Sigmoid colon (tissue), 7 donors: ENCODE measurements around the gene TAS2R19. TPM values are rescaled to one million over a fixed set of nuclear protein-coding genes. Genes with fewer than 3 reads are reported as not detected.

Source experiments
- DNase-seq: peaks from one replicate; pipeline ENCODE4 v3.0.0-alpha.2; 2019
- H3K27ac ChIP-seq, 4 donors: fragments of 200-600 bp; sonication (generic); one replicate each; pipeline ENCODE4 v1.5.1; 2016 to 2019; ENCODE audit warnings: mild to moderate bottlenecking in 1 of 4
- H3K27me3 ChIP-seq, 3 donors: fragments of 200-600 bp; sonication (generic); one replicate each; pipeline ENCODE4 v1.5.1; 2019; ENCODE audit warnings: mild to moderate bottlenecking in 1 of 3
- H3K36me3 ChIP-seq, 4 donors: fragments of 200-600 bp; sonication (generic); one replicate each; pipeline ENCODE4 v1.5.1; 2016 to 2019
- H3K4me1 ChIP-seq, 4 donors: fragments of 200-600 bp; sonication (generic); one replicate each; pipeline ENCODE4 v1.5.1; 2017 to 2019
- H3K4me3 ChIP-seq, 4 donors: fragments of 200-600 bp; sonication (generic); one replicate each; pipeline ENCODE4 v1.5.1; 2017 to 2019; ENCODE audit warnings: mild to moderate bottlenecking in 2 of 4, moderate library complexity in 1 of 4
- H3K9me3 ChIP-seq, 4 donors: fragments of 200-600 bp in 3 of 4; sonication (generic) in 3 of 4; one replicate each; pipeline versions ENCODE4 v1.5.1 to v1.6.1; 2013 to 2019
- EP300 ChIP-seq, 4 donors: sonication (generic); formaldehyde crosslinking; IDR thresholded peaks; one replicate each; pipeline ENCODE4 v1.6.1; 2017; ENCODE audit warnings: antibody characterized with exemption in 4 of 4
- POLR2A ChIP-seq, 2 donors: fragments of 450-650 bp; IDR thresholded peaks; one replicate each; pipeline ENCODE4 v1.6.1; 2016; ENCODE audit warnings: antibody characterized with exemption in 2 of 2, mild to moderate bottlenecking in 2 of 2, moderate library complexity in 2 of 2
- POLR2AphosphoS5 ChIP-seq, 4 donors: sonication (generic); formaldehyde crosslinking; IDR thresholded peaks; one replicate each; pipeline ENCODE4 v1.6.1; 2017; ENCODE audit warnings: antibody characterized with exemption in 4 of 4
- WGBS, 2 donors: extraction: QIAGEN DNeasy Blood & Tissue Kit; methylation state at CpG; one replicate each; pipeline ENCODE4 v1.1.7; 2013; 5-methylcytosine and 5-hydroxymethylcytosine counted together
- intact Hi-C: fragments of 100-400 bp; cut with DNase I; formaldehyde crosslinking; loops from one replicate; pipeline ENCODE4 v1.15.1; 2023
- polyA plus RNA-seq, 3 donors: library from polyadenylated mRNA; stranded (reverse); fragments of 200-250 nt; gene quantifications; one replicate each; pipeline ENCODE4 v1.2.3, GENCODE V29; 2013
- total RNA-seq, 4 donors: library from RNA; depleted of rRNA; stranded (reverse); fragments of >200 nt; gene quantifications; one replicate each; pipeline ENCODE4 v1.1.0, GENCODE V29; 2016
- TF ChIP-seq, protein P1 (sequence below), 4 experiments: fragments of 450-650 bp in 3 of 4; fragments of 200-600 bp in 1 of 4; IDR thresholded peaks; one replicate each; pipeline ENCODE4 v1.5.1; 2016 to 2019; ENCODE audit warnings: antibody characterized with exemption in 4 of 4, mild to moderate bottlenecking in 3 of 4, moderate library complexity in 2 of 4
- donor health status: healthy with polysubstance abuse.
- donor health status: Bipolar disorder and iron deficiency.
- donor health status: healthy.

Gene TAS2R19, protein sequence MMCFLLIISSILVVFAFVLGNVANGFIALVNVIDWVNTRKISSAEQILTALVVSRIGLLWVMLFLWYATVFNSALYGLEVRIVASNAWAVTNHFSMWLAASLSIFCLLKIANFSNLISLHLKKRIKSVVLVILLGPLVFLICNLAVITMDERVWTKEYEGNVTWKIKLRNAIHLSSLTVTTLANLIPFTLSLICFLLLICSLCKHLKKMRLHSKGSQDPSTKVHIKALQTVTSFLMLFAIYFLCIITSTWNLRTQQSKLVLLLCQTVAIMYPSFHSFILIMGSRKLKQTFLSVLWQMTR
- total RNA-seq (1 to 10 TPM; 5.0 to 8.6 (median 6.5) TPM), polyA plus RNA-seq (under 1 TPM in 1 of 3 donors, not detected in 2; 0.41 TPM)

DNA sequence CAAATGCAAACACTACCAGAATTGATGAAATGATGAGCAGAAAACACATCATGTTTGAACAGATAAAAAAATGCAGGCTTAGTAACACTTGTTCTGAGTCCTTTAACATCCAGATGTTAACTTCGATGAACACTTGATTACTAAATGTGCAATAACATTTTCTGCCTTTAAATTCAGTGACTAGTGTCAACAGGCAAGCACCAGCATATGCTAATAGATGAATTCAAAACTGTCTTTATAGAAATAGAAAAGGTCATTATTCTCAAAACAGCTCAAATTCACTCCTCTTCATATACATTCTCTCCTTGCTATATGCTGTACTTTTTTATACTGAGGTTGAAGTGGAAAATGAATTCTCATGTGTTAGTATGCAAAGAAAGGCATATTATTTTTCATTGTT is at the start of gene TAS2R19:
Gene TAS2R19, minus strand, starts transcription at position 101 of the 400 bp plus-strand sequence. Its CDS starts 49 bp downstream, at position 52.
- no peaks in the 10 kb centered on the region for H3K27me3 ChIP-seq
- intact Hi-C loops, result no loop called here
- WGBS, 2 donors, result 85% methylated on average over 1 of the region's 1 CpG
- H3K4me3 ChIP-seq, result no peak within 1 kb of the TSS
- no peak within 1 kb of the TSS for H3K27ac ChIP-seq
- H3K9me3 ChIP-seq, result no peaks in the 10 kb centered on the region
- H3K36me3 ChIP-seq, result peaks cover 0 to 4% (median 0%) of the 10 kb centered on the region in 4 donors
- no peaks in the 10 kb centered on the region for H3K4me1 ChIP-seq
- DNase-seq, result no peak
- TF ChIP-seq POLR2AphosphoS5 (IDR thresholded peaks at IDR 0.05) (no peak), EP300 (IDR thresholded peaks at IDR 0.05) (no peak), POLR2A (IDR thresholded peaks at IDR 0.05) (no peak)
- TF ChIP-seq, protein P1, sequence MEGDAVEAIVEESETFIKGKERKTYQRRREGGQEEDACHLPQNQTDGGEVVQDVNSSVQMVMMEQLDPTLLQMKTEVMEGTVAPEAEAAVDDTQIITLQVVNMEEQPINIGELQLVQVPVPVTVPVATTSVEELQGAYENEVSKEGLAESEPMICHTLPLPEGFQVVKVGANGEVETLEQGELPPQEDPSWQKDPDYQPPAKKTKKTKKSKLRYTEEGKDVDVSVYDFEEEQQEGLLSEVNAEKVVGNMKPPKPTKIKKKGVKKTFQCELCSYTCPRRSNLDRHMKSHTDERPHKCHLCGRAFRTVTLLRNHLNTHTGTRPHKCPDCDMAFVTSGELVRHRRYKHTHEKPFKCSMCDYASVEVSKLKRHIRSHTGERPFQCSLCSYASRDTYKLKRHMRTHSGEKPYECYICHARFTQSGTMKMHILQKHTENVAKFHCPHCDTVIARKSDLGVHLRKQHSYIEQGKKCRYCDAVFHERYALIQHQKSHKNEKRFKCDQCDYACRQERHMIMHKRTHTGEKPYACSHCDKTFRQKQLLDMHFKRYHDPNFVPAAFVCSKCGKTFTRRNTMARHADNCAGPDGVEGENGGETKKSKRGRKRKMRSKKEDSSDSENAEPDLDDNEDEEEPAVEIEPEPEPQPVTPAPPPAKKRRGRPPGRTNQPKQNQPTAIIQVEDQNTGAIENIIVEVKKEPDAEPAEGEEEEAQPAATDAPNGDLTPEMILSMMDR (IDR thresholded peaks at IDR 0.05), result no peak

DNA sequence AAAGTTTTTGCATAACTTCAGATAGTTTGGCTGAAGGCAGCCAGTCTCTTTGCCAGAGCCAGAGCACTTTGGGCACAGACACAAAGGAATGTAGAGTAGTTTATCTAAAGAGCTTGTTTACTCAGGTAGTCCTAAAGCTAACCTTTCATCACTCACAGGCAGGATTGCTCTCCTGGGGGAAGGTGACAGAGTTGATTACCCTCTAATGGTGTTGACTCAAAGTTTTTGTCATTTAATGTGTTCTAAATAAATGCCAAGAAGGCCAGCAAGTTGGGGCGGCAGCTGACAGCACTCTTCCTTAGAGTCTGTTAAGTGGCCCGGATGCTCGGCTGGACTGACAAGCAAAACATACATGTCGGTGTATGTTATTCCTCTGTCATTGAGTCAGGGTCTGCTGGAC is 49.0 kb upstream of the TAS2R19 start:
- Histone ChIP-seq H3K36me3 (no peaks in the 10 kb centered on the region), H3K4me3 (no peak overlapping the region), H3K4me1 (no peaks in the 10 kb centered on the region), H3K27ac (no peak overlapping the region), H3K9me3 (no peaks in the 10 kb centered on the region), H3K27me3 (no peaks in the 10 kb centered on the region)
- TF ChIP-seq POLR2AphosphoS5 (IDR thresholded peaks at IDR 0.05), result no peak
- TF ChIP-seq, protein P1 (IDR thresholded peaks at IDR 0.05), result no peak
- no peak for TF ChIP-seq EP300 (IDR thresholded peaks at IDR 0.05)
- no peak for TF ChIP-seq POLR2A (IDR thresholded peaks at IDR 0.05)
- intact Hi-C loops, result no loop called here
- no peak for DNase-seq
- 45 to 63% methylated on average over 4 of the region's 4 CpGs for WGBS, 2 donors

DNA sequence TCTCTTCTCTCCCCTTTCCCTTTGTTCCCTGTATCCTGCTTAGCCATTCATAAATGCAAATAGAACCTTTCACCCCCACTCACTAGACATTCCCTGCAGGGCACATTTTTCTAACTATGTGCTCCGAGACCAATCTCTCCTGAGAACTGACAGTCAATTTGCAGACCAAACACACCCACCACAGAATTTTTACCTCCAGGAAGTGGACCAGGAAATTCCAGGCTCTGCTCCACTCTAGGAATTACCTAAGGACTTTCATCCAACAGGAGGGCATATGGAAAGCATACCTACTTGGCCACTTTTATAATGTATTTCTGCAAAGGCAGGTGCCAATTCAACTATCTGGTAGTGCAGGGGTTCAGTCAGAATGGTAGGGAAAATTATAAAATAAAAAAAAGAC is 48.6 kb upstream of the TAS2R19 start:
- Histone ChIP-seq H3K4me3 (no peak overlapping the region), H3K4me1 (no peaks in the 10 kb centered on the region), H3K36me3 (no peaks in the 10 kb centered on the region), H3K9me3 (no peaks in the 10 kb centered on the region), H3K27ac (no peak overlapping the region), H3K27me3 (no peaks in the 10 kb centered on the region)
- intact Hi-C loops, result no loop called here
- WGBS, 2 donors, result 73% methylated on average over 1 of the region's 1 CpG; no CpG with 5 or more reads in 1 of the 2 donors
- no peak for TF ChIP-seq POLR2A (IDR thresholded peaks at IDR 0.05)
- TF ChIP-seq POLR2AphosphoS5 (IDR thresholded peaks at IDR 0.05), result no peak
- TF ChIP-seq, protein P1 (IDR thresholded peaks at IDR 0.05), result no peak
- DNase-seq, result no peak

DNA sequence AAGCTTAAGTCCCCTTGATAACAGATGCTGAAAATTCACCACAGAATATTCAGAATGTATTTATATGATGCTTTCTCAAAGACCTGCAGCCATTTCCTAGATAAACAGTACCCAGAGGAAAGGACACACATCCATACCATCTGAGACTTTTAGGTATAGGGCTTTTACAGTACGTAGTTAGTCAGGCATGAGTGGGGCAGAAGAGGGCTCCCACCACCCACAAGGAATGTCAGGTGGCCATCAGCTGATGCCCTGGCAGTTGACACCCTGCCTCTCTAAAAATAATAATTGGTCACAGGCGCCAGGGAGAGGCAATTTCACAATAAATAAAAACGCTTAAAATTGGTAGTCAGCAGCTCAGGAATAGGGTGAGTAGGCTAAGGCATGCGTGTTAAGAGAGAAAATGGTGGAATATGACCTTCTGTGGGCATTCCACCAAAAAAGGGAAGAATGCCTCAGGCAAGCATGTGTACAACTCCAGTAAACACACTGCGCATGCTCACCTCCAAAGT is 47.5 kb upstream of the TAS2R19 start:
- Histone ChIP-seq H3K27me3 (no peaks in the 10 kb centered on the region), H3K36me3 (no peaks in the 10 kb centered on the region), H3K9me3 (no peaks in the 10 kb centered on the region), H3K27ac (no peak overlapping the region), H3K4me1 (no peaks in the 10 kb centered on the region), H3K4me3 (no peak overlapping the region)
- WGBS, 2 donors, result 77 to 91% methylated on average over 5 of the region's 5 CpGs
- no peak for DNase-seq
- intact Hi-C loops, result no loop called here
- TF ChIP-seq POLR2A (IDR thresholded peaks at IDR 0.05) (no peak), POLR2AphosphoS5 (IDR thresholded peaks at IDR 0.05) (no peak), EP300 (IDR thresholded peaks at IDR 0.05) (no peak)
- TF ChIP-seq, protein P1 (IDR thresholded peaks at IDR 0.05), result no peak
